Measurements from ENCODE around the gene MPHOSPH10.

MPHOSPH10 gene

DNA sequence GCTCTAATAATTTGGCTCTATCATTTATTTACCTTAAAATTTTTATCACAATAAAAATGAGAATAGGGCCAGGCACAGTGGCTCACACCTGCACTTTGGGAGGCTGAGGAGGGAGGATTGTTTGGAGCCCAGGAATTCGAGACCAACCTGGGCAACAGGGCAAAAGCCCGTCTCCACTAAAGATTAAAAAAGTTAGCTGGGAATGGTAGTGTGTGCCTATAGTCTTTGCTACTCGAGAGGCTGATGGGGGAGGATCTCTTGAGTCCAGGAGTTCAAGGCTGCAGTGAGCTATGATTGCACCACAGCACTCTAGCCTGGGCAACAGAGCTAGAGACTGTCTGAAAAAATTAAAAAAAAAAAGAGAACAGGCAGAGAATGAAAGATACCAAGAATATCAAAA, 5.7 kb downstream of the MPHOSPH10 start:
- Histone ChIP-seq H3K4me3 (ENCODE audit: low read length) (no peak overlapping the region), H3K79me2 (ENCODE audit: control insufficient read depth, insufficient read depth, low read length) (peaks cover 15% of the 10 kb centered on the region), H3K36me3 (ENCODE audit: control insufficient read depth, insufficient read depth, low read length) (peaks cover 2% of the 10 kb centered on the region), H3K56ac (ENCODE audit: low read length) (no peak overlapping the region), H3K23ac (ENCODE audit: low read length) (no peak overlapping the region), H3K4me2 (ENCODE audit: low read length) (no peak overlapping the region), H2BK5ac (ENCODE audit: low read length) (no peak overlapping the region), H4K5ac (ENCODE audit: low read length) (no peak overlapping the region), H2BK15ac (replicated peaks; ENCODE audit: low read depth) (no peak overlapping the region), H3K4ac (ENCODE audit: low read depth, low read length) (no peak overlapping the region), H2BK120ac (ENCODE audit: low read depth, low read length) (no peak overlapping the region), H4K8ac (ENCODE audit: low read depth, low read length) (no peak overlapping the region), H3K27ac (ENCODE audit: low read depth, low read length) (no peak overlapping the region), H3K18ac (ENCODE audit: low read length) (no peak overlapping the region), H3K4me1 (ENCODE audit: control insufficient read depth, low read depth, low read length) (peaks cover 2% of the 10 kb centered on the region), H3K27me3 (ENCODE audit: insufficient read depth, low read length, poor library complexity) (no peaks in the 10 kb centered on the region), H3K9ac (ENCODE audit: low read length) (no peak overlapping the region), H2AK5ac (ENCODE audit: low read length) (no peak overlapping the region), H3K79me1 (ENCODE audit: low read length) (peaks cover 2% of the 10 kb centered on the region)
- no CpG with 5 or more reads among the region's 3 CpGs for WGBS (ENCODE audit: extremely low coverage, insufficient coverage, low lambda C conversion rate)
- no peak for DNase-seq

- Histone ChIP-seq H3K36me3 (ENCODE audit: control insufficient read depth, insufficient read depth, low read length) (peaks cover 24% of the 10 kb centered on the region), H3K27me3 (ENCODE audit: insufficient read depth, low read length, poor library complexity) (no peaks in the 10 kb centered on the region), H3K9ac (ENCODE audit: low read length) (no peak overlapping the region), H2BK120ac (ENCODE audit: low read depth, low read length) (no peak overlapping the region), H3K4me2 (ENCODE audit: low read length) (no peak overlapping the region), H3K4me3 (ENCODE audit: low read length) (no peak overlapping the region), H4K8ac (ENCODE audit: low read depth, low read length) (no peak overlapping the region), H3K23ac (ENCODE audit: low read length) (no peak overlapping the region), H2AK5ac (ENCODE audit: low read length) (no peak overlapping the region), H2BK15ac (replicated peaks; ENCODE audit: low read depth) (no peak overlapping the region), H3K79me2 (ENCODE audit: control insufficient read depth, insufficient read depth, low read length) (no peaks in the 10 kb centered on the region), H4K5ac (ENCODE audit: low read length) (no peak overlapping the region), H3K4me1 (ENCODE audit: control insufficient read depth, low read depth, low read length) (no peaks in the 10 kb centered on the region), H3K79me1 (ENCODE audit: low read length) (no peaks in the 10 kb centered on the region), H2BK5ac (ENCODE audit: low read length) (no peak overlapping the region), H3K18ac (ENCODE audit: low read length) (no peak overlapping the region), H3K27ac (ENCODE audit: low read depth, low read length) (no peak overlapping the region), H3K56ac (ENCODE audit: low read length) (no peak overlapping the region), H3K4ac (ENCODE audit: low read depth, low read length) (no peak overlapping the region)
- WGBS (ENCODE audit: extremely low coverage, insufficient coverage, low lambda C conversion rate) = no CpG with 5 or more reads among the region's 3 CpGs
- DNase-seq = no peak
Measured at GRCh38 chr2:71143782-71144181, 13.3 kb downstream of the MPHOSPH10 start.

DNA sequence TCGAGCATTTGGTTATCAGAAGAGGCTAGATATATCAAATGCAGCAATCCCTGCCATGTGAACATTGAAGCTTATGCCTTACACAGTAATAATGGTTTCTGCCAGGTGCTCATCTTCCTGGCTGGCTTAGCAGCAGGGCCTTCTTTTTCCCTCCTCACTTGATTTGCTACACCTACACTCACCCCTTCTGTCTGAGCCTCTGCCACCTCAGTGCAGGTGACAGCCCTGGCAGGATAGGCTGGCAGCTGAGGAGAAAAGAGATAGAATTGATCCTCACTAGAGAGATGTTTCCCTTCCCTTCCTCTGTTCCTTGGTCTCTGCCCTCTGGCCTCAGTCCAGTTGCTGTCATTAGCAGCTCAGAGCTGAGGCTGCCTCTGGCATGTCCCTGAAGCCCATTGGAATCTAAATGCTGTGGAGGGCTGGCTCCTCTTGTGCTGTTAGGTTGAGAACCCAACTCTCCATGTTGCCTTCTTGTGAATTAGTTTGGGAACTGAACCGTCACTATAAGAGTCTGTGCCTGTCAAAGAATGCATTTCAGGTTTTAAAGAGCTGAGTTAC, 18.2 kb downstream of the MPHOSPH10 start:
- Histone ChIP-seq H3K4me3 (ENCODE audit: low read length) (no peak overlapping the region), H3K27me3 (ENCODE audit: insufficient read depth, low read length, poor library complexity) (no peaks in the 10 kb centered on the region), H3K36me3 (ENCODE audit: control insufficient read depth, insufficient read depth, low read length) (peaks cover 22% of the 10 kb centered on the region), H3K79me1 (ENCODE audit: low read length) (no peaks in the 10 kb centered on the region), H3K27ac (ENCODE audit: low read depth, low read length) (no peak overlapping the region), H3K4me2 (ENCODE audit: low read length) (no peak overlapping the region), H3K4me1 (ENCODE audit: control insufficient read depth, low read depth, low read length) (no peaks in the 10 kb centered on the region), H3K56ac (ENCODE audit: low read length) (no peak overlapping the region), H2AK5ac (ENCODE audit: low read length) (no peak overlapping the region), H2BK120ac (ENCODE audit: low read depth, low read length) (no peak overlapping the region), H3K4ac (ENCODE audit: low read depth, low read length) (no peak overlapping the region), H3K18ac (ENCODE audit: low read length) (no peak overlapping the region), H2BK15ac (replicated peaks; ENCODE audit: low read depth) (no peak overlapping the region), H4K8ac (ENCODE audit: low read depth, low read length) (no peak overlapping the region), H3K23ac (ENCODE audit: low read length) (no peak overlapping the region), H2BK5ac (ENCODE audit: low read length) (no peak overlapping the region), H3K79me2 (ENCODE audit: control insufficient read depth, insufficient read depth, low read length) (no peaks in the 10 kb centered on the region), H4K5ac (ENCODE audit: low read length) (no peak overlapping the region), H3K9ac (ENCODE audit: low read length) (no peak overlapping the region)
- DNase-seq = no peak
- WGBS (ENCODE audit: extremely low coverage, insufficient coverage, low lambda C conversion rate) = no CpG with 5 or more reads among the region's 2 CpGs

GRCh38 chr2:71150082-71150816, 19.8 kb downstream of the MPHOSPH10 start:
- H2BK5ac ChIP-seq (ENCODE audit: low read length) = no peak overlapping the region
- H4K8ac ChIP-seq (ENCODE audit: low read depth, low read length) = no peak overlapping the region
- H3K79me2 ChIP-seq (ENCODE audit: control insufficient read depth, insufficient read depth, low read length) = no peaks in the 10 kb centered on the region
- no peak overlapping the region for H3K18ac ChIP-seq (ENCODE audit: low read length)
- H3K9ac ChIP-seq (ENCODE audit: low read length) = no peak overlapping the region
- DNase-seq = no peak
- peaks cover 15% of the 10 kb centered on the region for H3K36me3 ChIP-seq (ENCODE audit: control insufficient read depth, insufficient read depth, low read length)
- no peak overlapping the region for H3K56ac ChIP-seq (ENCODE audit: low read length)
- WGBS (ENCODE audit: extremely low coverage, insufficient coverage, low lambda C conversion rate) = no CpG with 5 or more reads among the region's 3 CpGs
- H4K5ac ChIP-seq (ENCODE audit: low read length) = no peak overlapping the region
- H2BK15ac ChIP-seq (replicated peaks; ENCODE audit: low read depth) = no peak overlapping the region
- H3K4ac ChIP-seq (ENCODE audit: low read depth, low read length) = no peak overlapping the region
- no peak overlapping the region for H2AK5ac ChIP-seq (ENCODE audit: low read length)
- no peak overlapping the region for H3K27ac ChIP-seq (ENCODE audit: low read depth, low read length)
- no peak overlapping the region for H2BK120ac ChIP-seq (ENCODE audit: low read depth, low read length)
- H3K79me1 ChIP-seq (ENCODE audit: low read length) = no peaks in the 10 kb centered on the region
- no peak overlapping the region for H3K23ac ChIP-seq (ENCODE audit: low read length)
- H3K4me2 ChIP-seq (ENCODE audit: low read length) = no peak overlapping the region
- no peaks in the 10 kb centered on the region for H3K4me1 ChIP-seq (ENCODE audit: control insufficient read depth, low read depth, low read length)
- no peaks in the 10 kb centered on the region for H3K27me3 ChIP-seq (ENCODE audit: insufficient read depth, low read length, poor library complexity)
- no peak overlapping the region for H3K4me3 ChIP-seq (ENCODE audit: low read length)

GRCh38 chr2:71151620-71152019, 21.2 kb downstream of the MPHOSPH10 start:
- Histone ChIP-seq H2BK15ac (replicated peaks; ENCODE audit: low read depth) (no peak overlapping the region), H2BK5ac (ENCODE audit: low read length) (no peak overlapping the region), H2BK120ac (ENCODE audit: low read depth, low read length) (no peak overlapping the region), H3K4me2 (ENCODE audit: low read length) (no peak overlapping the region), H3K4me1 (ENCODE audit: control insufficient read depth, low read depth, low read length) (no peaks in the 10 kb centered on the region), H3K4me3 (ENCODE audit: low read length) (no peak overlapping the region), H3K9ac (ENCODE audit: low read length) (no peak overlapping the region), H3K36me3 (ENCODE audit: control insufficient read depth, insufficient read depth, low read length) (peaks cover 9% of the 10 kb centered on the region), H4K8ac (ENCODE audit: low read depth, low read length) (no peak overlapping the region), H3K27ac (ENCODE audit: low read depth, low read length) (no peak overlapping the region), H3K79me2 (ENCODE audit: control insufficient read depth, insufficient read depth, low read length) (no peaks in the 10 kb centered on the region), H3K27me3 (ENCODE audit: insufficient read depth, low read length, poor library complexity) (no peaks in the 10 kb centered on the region), H4K5ac (ENCODE audit: low read length) (no peak overlapping the region), H3K56ac (ENCODE audit: low read length) (no peak overlapping the region), H3K79me1 (ENCODE audit: low read length) (no peaks in the 10 kb centered on the region), H3K18ac (ENCODE audit: low read length) (no peak overlapping the region), H2AK5ac (ENCODE audit: low read length) (no peak overlapping the region), H3K4ac (ENCODE audit: low read depth, low read length) (no peak overlapping the region), H3K23ac (ENCODE audit: low read length) (no peak overlapping the region)
- no CpG with 5 or more reads among the region's 1 CpG for WGBS (ENCODE audit: extremely low coverage, insufficient coverage, low lambda C conversion rate)
- no peak for DNase-seq

Measured in mesendoderm (in vitro differentiated cells).